ENCODE measurements around the gene BRCA1.
"Not testable (repeated sequence)": the region's sequence is repeated elsewhere in the genome, so short reads cannot be mapped to it uniquely, and the experiment has no call there.

Gene BRCA1

GRCh38 chr17:43133439-43133838 is 8.3 kb upstream of the BRCA1 start:
- not testable (repeated sequence) for DNase-seq

GRCh38 chr17:43132117-43132516 is 7.0 kb upstream of the BRCA1 start:
- DNase-seq, result no peak

GRCh38 chr17:43129671-43130010 is 4.5 kb upstream of the BRCA1 start:
- no peak for DNase-seq

GRCh38 chr17:43127333-43127876 is 2.2 kb upstream of the BRCA1 start:
- not testable (repeated sequence) for DNase-seq

GRCh38 chr17:43126911-43127290 is 1.7 kb upstream of the BRCA1 start:
- DNase-seq, result no peak

GRCh38 chr17:43125967-43126910 is 1.1 kb upstream of the BRCA1 start:
- DNase-seq, result no peak

GRCh38 chr17:43118679-43119615 is 6.2 kb downstream of the BRCA1 start:
- no peak for DNase-seq

- DNase-seq, result no peak
Measured at GRCh38 chr17:43114151-43114552, 11.0 kb downstream of the BRCA1 start.

GRCh38 chr17:43106552-43106951 is 18.6 kb downstream of the BRCA1 start:
- DNase-seq, result no peak

- no peak for DNase-seq
Measured at GRCh38 chr17:43105146-43105545, 20.0 kb downstream of the BRCA1 start.

GRCh38 chr17:43104665-43105064 is 20.5 kb downstream of the BRCA1 start:
- DNase-seq, result no peak

- not testable (repeated sequence) for DNase-seq
Measured at GRCh38 chr17:43095364-43095763, 29.8 kb downstream of the BRCA1 start.

GRCh38 chr17:43094129-43094835 is 30.9 kb downstream of the BRCA1 start:
- DNase-seq, result no peak

GRCh38 chr17:43092901-43093300 is 32.3 kb downstream of the BRCA1 start:
- no peak for DNase-seq

GRCh38 chr17:43090022-43090421 is 35.1 kb downstream of the BRCA1 start:
- no peak for DNase-seq

GRCh38 chr17:43085474-43085873 is 39.7 kb downstream of the BRCA1 start:
- DNase-seq, result no peak

- DNase-seq, result no peak
Measured at GRCh38 chr17:43079641-43080302, 45.4 kb downstream of the BRCA1 start.

GRCh38 chr17:43074869-43075268 is 50.3 kb downstream of the BRCA1 start:
- DNase-seq, result no peak

- DNase-seq, result no peak
Measured at GRCh38 chr17:43070872-43071271, 54.3 kb downstream of the BRCA1 start.

GRCh38 chr17:43070257-43070656 is 54.9 kb downstream of the BRCA1 start:
- DNase-seq, result no peak

- DNase-seq, result no peak
Measured at GRCh38 chr17:43069368-43069898, 55.7 kb downstream of the BRCA1 start.

All from OCI-M1 (cell line).